Stimulated activated CD8-positive, alpha-beta memory T cell treated with anti-CD3 and anti-CD28 coated beads, Interleukin-15, amount 100 ng/mL, for 1 hour (primary cell): Measurements from ENCODE around the gene STARD10.
A peak's percentile ranks its signal among the peaks of the same experiment; 100 is the strongest.

Experiments
- DNase-seq: peaks from one replicate; pipeline ENCODE4 v3.0.0-alpha.2; 2020; ENCODE audit warnings: low read depth

The STARD10 gene

DNA sequence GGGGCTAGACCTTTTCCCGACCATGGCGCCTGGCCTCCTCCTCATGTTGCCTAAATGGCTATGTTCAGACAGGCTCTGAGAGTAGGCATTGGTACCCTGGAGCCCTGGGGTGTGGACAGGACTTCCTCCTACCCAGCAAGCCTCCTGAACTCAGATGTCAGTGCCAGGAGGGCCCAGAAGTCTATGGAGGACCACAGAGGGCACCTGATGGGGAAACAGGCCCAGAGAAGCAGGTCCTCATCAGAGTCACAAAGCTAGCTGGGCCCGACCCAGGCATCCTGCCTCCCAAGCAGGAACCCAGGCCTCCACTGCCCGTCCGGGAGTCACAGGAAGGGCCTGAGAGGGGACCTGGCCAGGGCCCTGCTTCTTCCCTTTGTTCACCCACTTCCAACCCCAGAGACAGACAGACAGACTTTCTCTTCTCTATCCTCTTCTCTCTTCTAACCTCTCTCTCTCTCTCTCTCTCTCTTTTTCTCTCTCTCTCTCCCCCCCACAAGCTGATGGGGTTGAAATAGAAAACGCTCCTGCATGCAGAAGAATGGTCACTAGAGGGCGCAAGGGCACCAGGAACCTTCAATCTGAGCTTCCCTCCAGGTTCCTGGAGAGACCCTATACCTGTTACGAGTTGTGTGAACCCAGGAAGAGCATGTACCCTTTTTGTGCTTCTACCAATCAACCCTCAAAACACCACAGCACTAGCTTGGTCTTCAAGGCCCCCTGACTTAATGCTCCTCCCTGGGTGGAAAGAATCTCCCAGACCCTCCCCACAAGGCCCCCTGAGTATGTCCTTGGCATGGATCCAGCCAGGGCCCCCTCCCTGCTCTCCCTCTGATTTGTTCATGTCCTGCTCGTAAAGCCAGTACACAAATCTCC, 68.8 kb downstream of the STARD10 start:
- DNase-seq, result peak; percentile 65

DNA sequence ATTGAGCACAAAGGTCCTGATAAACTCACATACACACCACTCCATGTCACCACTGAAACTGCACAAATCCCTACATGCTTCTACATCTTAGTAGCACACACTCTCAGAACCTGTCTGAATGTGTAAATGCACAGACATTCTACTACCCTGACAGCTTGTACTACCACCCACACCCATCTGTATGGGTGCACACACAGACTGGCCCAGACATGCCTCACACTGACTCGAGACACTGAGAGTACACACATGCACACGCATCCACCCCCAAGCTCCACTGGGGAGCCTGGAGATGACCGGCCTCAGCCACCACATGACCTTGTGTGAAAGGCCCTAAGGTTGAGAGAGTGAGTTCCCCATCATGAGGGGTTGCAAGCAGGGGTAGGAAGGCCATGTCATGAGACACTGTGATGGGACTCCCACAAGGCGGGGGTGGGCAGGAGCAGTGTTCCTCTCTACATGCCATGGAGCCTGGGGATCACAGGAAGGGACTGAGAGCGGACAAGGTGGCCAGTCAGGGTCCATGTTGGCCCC, 69.8 kb downstream of the STARD10 start:
- DNase-seq, result no peak

DNA sequence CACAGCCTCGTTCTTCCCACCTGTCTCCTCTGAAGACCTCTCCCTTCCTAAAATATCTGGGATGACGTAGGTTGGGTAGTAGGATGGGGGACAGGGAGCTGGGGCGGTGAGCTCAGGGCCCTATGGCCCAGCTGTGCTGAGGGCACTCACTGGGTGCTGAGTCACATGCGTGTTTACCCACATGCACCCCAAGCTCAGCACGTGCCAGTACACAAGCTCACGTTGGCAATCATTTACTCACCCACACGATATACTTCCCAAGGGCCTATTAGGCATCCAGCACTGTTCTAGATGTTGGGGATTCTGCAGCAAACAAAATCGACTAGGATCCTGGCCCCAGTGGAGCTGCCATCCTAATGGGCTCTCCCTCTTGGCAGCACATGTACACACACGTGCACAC, 70.3 kb downstream of the STARD10 start:
- no peak for DNase-seq

DNA sequence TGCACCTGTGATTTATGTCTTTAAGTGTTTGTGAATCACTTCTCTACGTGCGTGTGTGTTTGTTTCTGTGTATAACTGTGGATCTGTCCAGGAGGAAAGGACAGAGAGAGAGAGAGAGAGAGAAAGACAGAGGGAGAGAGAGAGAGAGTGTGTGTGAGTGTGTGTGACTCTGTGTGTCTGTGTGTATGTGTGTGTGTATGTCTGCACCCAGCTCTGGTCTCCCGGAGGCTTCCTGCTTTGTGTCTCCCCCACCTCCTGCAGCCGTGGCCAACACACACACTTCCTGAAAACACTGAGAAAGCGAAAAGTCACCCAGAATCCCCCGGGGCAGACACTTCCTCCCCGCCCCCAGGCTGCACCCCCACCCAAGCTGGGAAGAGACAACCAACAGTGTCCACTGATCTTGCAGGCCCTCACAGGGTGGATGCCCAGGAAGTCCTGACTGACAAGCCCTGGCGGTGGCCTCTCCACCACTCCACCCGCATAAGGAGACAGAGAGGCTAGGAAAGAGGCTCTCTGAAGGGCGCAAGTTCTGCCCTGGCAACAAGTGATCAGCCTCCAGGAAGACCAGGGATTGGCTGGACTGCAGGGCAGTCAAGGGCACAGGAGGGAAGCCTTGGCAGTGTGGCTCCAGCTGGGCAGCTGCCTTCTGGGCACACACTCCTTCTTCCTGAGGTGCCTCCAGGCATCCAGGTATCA, 71.6 kb downstream of the STARD10 start:
- DNase-seq, result peak; percentile 65

DNA sequence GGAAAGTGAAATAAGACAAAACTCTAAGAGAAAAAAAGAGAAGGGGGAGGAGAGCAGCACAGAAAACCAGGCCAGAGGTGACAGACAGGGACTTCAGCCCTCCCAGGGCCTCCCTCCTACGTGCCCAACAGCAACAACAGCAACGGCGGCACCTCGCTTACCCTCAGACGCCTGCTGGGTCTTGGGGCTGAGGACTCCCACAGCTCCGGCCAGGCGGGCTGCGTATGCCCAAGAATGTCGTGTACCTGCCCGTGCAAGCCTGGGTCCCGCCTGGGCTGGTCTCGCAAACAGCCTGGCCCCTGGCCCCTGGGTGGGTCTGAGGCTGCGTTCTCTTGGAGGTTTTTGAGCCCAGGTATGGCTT, 72.2 kb downstream of the STARD10 start:
- no peak for DNase-seq

DNA sequence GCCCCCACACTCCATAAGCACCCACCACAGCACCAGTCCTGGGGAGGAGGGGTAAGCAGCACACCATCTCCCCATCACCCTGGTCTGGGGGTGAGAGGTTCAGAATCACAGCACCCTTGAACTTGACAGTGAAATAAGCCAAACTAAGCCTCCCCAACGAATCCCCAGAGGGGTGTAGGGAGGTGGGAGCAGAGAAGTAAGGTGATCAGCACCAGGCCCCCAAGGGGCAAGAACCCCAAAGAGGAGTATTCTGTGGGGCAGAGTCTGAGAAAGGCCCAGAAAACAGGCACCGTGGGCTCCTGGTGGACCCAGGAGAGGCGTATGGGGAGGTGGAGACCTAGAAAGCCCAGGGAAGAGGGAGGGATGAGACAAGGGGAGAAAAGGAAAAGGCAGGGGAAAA, 72.6 kb downstream of the STARD10 start:
- DNase-seq, result no peak

DNA sequence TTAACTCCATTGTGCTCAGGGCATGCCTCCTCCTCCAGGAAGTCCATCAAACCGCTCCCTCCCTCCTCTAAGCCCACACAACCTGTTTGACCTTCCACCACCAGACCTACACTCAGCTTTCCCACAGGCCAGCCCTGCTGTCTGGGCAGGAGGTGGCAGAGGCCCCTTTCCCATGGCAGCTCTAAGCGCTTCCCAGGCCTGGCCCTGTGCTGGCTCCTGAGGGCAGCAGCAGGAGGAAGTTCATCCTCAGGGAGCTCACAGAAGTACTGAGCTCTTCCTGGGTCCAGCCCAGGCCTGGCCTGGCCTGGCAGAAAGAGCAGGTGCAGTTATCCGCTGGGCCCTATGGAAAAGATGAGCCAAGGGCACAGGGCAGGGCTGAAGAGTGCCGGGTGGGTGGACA, 73.1 kb downstream of the STARD10 start:
- no peak for DNase-seq

DNA sequence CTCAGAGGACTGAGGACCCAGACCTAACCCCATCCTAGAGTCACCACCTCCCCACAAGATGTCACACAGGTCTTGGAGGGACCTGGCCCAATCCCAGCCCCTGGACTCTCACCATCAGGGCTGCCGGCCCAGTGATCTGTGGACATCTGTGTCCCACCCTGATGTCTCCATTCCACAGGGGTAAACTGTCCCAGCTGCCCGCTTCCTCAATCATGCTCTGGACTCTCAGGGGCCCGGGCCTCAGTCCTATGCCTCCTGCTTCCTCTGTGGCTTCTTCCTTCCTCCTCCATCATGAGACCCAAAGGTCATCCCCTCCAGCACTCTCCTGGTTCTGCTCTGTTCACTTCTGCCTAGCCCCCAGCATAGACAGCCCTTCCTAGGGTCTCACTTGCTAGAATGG, 73.8 kb downstream of the STARD10 start:
- no peak for DNase-seq

DNA sequence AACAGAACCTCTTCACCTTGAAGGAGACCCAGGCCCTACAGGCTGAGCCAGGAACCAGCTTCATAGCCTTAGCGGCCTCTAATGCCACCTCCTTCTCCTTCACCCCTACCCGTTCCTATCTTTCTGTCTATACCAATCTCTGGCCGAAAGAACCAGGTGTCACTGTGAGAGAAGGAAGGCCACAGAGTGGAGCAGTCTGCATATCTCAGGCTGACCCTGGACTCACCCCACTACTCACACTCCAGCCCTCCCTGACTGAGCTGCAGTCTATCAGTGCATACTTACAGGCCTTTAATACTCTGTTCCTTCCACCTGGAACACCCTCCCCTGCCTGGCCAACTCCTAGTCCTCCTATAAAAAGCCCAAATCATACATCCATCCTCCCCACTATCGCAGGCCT, 74.3 kb downstream of the STARD10 start:
- no peak for DNase-seq

DNA sequence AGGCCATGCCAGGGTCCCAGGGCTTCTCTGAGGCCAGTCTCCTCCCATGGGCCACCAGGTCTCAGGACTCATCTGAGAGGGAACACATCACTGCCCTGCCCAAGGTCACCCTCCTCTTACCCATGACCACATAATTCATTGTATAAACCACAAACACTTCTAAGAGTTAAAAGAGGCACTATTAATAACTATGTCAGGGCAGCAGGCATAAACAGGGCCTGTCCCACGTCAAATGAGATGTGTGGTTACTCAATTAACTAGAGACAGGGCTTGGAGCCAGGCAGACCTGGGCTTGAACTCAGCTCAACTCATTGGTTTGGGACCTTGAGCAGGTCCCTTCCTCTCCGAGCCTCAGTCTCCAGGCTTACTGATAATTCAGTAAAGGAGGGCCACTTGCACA, 74.7 kb downstream of the STARD10 start:
- no peak for DNase-seq

DNA sequence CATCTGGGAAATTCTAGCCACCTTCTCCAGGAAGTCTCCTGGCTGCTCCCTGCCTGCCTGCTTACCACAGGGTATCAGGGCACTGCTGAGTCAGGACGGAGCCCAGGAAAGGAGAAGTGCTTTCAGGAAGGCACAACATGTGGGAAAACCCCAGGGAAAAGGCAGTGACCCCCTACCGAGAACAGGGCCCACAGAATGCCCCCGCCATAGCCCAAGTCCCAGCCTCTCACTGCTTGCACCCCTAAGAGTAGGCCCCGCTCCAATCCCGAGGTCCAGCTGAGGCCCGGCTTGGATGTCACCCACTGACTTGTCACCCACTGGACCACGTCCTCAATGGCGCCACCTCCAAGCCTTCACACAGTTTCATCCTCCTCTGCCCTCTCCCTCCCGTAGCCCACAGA, 75.7 kb downstream of the STARD10 start:
- no peak for DNase-seq

DNA sequence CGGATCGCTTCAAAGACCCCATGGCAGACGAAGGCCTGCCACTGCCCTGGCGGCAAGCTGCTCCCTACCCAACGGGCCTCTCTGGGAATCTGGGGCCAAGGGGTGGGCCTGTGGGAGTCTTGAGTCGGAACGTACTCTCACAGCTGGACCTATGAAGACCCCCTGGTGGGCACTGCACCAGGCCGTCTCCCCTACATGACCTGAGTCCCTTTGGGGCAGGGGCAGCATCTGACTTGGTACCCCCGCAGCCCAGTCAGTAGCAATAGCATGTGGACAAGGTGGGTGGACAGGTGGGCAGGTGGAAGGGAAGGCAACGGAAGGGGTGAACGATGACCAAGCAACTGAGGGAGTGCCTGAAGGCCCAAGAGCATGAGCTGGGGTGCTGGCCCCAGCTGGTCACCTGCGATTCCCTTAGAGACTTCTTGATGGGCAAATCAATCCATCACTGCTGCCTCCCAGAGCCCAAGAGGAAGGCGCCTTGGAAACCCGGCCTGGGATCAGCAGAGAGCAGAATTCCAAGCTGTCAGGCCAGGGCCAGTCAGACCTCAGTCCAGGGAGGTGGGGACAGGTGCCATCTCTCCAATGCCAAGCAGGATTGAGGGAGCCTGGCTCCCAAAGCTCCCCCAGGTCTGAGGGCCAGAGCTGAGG, 76.9 kb downstream of the STARD10 start:
- DNase-seq, result no peak

DNA sequence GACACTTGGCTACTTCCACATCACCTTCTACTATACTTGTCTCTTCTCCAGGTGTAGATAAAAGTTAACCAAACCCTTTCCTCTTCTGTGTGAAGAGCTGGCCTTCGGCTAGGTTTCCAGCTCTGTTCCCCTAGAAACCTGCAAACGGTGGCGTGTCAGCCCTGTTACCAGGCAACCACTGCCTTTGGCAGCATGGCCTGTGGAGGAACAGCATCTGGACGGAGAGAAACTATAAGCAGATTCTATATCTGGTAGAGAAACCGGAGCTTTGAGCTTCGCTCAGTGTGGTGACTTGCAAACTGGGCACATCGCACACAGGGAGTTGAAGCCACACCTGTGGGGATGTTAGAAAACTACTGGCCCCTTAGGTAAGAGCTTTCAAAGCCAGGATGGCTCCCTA, 77.6 kb downstream of the STARD10 start:
- no peak for DNase-seq

DNA sequence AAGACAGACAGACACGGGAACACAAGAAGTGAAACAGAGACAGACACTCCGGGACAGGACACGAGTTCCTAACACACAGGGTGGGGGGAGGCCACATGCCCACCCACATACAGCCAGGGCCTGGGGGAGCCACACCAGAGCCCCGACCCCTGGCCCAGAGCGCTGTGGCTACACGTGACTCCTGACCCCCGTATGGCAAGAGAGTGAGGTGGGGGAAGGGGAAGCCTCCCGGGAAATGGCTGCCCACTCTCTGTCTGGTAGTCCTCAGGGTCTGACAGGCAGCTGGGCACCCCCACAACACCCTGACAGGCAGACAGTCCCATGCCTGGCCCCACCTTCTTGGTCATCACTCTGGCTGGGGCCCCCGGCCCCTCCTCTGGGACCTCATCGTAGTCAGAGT, 81.0 kb downstream of the STARD10 start:
- DNase-seq, result no peak

DNA sequence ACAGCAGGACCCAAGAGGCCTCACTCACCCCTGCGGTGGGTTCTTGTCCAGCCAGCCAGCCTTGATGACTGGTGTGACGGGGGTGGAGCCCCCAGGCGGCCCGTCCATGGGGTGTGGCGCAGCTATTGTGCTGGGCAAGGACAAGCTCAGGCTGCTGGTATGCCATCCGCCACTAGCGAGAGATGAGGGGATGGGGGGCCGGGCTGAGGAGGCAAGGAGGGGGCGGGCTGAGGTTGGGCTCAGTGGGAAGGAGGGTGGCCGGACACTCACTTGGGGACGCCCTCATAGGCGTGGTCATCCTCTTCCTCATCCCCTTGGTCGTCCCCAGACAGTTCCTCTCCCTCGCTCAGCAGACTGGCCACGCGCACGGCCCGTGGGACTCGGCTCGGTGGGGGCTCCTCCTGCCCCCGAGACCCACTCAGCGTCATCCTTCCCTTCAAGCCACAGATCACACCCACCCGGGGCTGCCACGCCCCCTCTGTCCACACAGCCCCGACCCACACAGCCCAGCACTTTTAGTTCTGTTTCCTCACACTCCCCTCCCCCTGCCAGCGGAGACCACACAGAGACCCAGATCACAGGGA, 81.6 kb downstream of the STARD10 start:
- no peak for DNase-seq

DNA sequence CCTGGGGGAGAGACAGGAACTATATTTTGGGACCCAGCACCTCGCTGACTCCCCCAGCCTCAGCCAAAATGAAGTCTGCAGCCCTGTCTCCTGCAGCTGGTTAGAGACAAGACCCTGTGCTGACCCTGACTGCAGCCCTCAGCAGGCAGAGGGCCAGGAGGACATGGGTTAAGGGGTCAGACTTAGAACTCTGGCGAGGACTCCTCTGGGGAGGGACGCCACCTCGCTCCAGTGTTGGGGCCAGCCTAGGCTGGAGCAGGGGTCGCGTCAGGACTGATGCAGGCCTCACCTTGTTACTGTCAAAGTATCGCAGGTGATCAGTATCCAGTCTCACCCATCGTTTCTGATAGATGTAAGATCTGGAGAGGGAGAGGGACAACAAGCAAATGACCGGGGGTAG, 82.7 kb downstream of the STARD10 start:
- DNase-seq, result no peak

DNA sequence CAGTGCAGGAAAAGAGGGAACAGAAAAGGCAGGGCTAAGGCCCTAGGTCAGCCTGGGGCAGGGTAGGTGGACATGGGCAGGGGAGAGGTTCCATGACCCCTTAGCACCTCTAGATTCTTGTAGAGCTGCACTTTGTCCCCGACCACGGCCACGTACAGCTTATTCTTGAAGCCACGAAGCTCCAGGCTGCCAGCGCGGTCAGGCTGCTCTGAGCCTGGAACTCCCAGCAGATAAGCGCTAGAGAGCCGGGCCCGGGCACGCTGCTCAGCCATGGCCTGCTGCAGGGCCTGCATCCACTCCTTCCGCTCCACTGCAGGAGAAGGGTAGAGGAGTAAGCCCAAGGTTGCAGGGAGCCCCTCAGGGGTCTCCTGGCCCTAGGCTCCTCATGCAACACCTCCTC, 83.6 kb downstream of the STARD10 start:
- DNase-seq, result no peak

DNA sequence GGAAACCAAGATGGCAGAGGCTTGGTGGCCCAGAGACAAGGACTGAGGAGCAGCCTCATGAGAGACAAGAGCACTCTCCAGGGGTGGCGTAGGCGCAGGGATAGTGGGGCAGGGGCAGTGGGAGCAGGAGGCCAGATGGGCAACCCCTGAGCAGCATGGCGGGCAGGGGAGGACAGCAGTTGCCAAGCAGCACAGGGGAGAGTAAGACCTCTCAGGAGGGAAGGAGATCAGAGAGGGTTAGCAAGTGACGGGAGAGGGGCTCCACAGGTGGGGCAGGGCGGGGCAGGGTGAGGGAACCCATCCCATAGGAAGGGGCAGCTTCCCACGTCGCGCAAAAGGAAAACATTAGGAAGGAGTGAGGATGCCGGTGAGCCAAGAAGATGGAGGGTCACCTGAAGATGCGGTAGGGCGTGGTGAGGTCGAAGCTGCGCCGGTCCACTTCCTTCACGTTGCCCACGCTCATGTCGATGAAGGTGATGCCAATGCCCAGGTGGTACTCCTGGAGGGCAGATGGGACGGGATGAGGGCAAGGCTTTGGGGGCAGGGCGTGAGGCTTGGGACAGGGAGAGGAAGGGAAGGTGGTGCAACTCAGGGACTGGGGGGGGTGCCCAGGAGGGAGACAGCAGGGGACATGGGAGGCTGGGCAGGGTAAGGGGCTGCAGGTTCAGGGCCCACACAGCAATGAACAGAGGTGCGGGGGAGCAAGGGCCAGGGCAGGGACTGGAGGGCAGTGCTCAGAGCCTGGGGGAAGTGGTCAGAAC, 84.2 kb downstream of the STARD10 start:
- no peak for DNase-seq

DNA sequence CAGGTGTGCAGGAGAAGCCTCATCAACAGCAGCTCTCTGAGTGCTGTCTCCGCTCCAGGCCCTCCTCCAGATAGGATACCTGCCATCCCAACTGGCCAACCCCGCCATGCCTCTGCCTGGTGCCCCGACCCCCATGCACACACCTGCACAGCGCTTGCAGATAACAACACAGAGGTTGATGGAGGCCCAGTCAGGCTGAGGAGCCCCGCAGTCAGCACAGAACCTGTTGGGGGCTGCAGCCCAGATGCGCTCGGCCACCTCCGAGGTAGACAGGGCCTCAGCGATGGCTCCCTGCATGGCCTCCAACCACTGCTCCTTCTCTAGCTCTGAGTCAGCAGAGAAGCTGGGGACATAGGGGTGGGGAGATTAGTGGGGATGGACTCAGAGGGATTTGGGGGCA, 86.8 kb downstream of the STARD10 start:
- no peak for DNase-seq

DNA sequence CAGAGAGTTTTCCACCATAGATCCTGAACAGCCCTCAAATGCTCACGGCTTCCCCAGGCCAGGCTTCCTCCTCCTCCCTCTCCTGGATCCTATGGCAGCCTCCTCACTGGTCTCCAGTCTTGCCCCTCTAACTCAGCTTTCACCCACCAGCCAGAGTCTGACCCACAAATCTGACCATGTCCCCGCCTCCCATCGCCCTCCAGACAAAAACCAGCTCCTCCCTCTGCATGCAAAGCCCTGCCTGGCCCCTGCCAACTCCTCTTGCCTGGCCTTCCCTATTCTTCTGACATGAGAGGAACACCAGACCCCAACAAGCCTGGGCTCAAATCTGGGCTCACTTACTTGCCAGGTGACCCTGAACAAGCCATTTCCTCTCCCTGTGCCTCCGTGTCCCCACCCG, 87.3 kb downstream of the STARD10 start:
- DNase-seq, result no peak

DNA sequence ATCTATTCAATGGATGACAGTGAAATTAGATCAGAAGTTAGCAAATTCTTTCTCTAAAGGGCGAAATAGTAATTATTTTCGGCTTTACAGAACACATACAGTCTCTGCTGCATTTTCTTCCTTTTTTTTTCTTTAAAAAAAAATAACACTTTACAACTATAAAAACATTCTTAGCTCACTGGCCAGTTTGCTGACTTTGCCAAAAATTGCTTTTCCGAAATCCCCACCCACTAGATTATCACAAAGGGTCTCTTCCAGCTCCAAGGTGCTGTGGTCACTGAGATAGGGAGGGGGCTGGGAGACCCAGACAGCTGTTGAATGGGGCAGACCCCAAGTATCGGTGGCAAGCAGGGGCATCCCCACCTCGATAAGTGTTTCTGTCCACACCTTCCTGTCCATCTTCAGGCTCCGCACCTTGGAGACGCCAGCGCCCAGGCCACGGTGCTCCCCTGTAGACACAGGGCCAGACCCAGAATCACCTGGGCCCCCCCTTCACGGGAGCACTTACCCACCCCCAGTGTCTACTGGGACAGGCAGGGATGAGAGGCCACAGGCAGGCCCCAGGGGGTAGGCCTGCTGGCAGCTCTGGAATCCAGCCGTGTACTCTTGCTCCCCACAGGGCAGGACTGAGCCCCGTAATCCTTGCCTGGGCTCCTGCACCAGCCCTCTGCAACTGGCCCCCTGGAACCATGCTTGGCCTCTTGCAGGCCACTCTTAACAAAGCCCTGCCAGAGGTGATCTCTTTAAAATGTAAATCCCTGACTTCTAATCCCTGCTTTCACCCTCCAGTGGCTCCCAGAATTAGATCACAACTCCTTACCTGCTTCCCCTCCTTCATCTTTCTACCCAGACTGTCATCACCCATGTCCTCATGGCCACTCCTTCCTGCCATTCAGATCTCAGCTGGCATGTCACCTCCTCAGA, 88.1 kb downstream of the STARD10 start:
- no peak for DNase-seq
